SKM-1 treated with dmso at 0.1 percent for 144 hours (cell line): ENCODE data around the gene NMD3.

Experiments
- DNase-seq: peaks from one replicate; lab custom pipeline; 2025; ENCODE audit not compliant: unreplicated experiment; lab: John Stamatoyannopoulos, UW

The NMD3 gene

DNA sequence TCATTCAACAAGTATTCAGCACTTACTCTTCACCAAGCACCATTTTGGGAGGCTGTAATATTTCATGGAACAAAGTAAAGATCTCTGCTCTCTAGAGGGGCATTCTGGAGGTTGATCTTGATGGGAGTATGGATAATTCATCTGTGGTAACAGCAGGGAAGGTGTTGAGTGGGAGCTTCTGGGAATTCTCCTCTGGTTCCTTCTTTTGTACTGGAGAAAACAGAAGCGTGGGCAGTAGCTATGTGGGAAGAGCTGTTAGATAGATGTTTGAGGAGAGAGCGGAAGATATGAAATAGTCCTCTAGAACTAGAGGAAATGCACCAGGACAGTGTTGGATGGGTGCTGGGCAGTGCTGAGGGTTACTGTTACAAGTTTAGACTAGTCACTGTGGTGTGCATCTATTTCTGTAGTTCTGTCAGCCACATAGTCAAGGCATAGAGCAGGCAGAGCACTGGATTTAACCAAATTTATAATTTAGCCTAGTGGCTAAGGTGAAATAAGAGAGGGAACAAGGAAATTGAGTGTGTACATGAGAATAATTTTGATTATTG is 9.6 kb downstream of the NMD3 start:
- no peak for DNase-seq

DNA sequence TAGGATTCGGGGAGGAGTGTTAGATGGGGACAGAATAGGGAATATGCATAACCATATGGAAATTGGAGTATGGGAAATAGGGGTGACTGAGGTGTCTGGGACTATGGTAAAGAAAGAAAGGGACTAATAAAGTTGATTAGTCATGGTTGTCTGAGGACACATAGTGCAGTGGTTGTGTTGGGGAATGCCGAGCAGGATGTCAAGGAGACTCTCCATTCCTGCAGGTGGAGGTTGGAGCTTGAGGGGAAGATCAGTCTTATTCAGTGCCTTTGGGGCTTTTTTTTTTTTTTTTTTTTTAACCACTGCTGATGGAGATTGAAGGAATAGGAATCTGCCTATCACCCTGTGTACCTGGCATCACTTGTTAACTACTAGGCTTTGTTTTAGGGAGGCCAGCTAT is 10.8 kb downstream of the NMD3 start:
- DNase-seq = no peak

DNA sequence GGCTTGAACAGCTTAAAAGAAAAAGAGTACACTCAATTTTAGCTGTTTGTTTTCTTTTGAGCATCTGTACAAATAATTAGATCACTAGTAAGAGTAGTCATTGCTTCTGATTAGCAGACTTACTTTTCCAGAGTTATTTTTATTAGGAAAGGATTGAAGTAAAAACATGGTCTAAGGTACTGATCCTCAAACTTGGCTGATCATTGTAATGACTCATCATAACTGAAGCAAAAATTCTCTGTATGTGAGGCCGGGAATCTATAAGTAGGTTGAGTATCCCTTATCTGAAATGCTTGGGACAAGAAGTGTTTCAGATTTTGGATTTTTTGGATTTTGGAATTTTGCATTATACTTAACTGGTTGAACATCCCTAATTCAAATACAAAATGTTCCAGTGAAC is 12.4 kb downstream of the NMD3 start:
- DNase-seq = no peak

DNA sequence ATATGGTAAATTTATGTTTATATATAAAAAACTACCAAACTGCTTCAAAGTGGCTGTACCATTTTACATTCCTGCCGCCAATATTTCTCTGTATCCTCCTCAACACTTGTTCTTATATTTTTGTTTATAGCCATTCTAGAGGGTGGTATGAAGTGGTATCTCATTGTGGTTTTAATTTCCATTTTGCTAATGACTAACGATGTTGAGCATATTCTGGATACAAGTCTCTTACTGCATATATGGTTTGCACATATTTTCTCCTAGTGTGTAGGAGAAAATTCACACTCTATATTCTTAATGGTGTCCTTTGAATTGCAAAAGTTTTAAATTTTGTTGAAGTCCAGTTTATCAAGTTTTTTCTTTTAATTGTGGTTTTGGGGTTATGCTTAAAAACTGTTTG is 15.1 kb downstream of the NMD3 start:
- DNase-seq = no peak

DNA sequence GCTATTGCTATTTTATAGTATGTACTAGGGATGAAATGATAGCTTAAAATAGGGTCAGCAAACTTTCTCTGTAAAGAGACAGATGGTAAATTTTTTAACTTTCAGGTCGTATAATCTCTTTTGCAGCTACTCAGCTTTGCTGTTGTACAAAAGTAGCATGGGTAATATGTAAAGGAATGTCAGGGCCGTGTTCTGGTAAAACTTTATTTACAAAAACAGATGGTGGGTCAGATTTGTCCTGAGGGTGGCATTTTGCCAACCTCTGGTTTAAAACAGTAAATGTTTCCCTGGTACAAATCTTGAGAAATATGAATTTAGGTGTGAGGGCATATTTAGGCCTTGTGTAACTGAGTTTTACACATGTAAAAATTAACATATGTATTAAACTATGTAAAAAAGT is 18.6 kb downstream of the NMD3 start:
- DNase-seq = no peak

DNA sequence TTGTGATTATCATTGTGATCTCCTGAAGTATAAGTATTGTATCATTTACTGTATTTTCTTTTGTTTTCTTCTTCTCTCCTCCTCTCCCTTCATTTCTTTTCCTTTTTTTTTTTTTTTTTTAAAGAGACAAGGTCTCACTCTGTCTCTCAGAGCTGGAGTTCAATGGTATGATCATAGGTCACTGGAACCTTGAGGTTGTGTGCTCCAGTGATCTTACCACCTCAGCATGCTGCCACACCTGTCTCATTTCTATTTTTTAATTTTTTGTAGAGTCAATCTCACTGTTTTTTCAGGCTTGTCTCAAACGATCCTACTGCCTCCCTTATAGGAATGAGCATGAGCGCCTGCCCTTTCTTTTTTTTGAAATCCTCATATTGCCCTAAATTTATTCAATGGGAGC is 23.4 kb downstream of the NMD3 start:
- no peak for DNase-seq

DNA sequence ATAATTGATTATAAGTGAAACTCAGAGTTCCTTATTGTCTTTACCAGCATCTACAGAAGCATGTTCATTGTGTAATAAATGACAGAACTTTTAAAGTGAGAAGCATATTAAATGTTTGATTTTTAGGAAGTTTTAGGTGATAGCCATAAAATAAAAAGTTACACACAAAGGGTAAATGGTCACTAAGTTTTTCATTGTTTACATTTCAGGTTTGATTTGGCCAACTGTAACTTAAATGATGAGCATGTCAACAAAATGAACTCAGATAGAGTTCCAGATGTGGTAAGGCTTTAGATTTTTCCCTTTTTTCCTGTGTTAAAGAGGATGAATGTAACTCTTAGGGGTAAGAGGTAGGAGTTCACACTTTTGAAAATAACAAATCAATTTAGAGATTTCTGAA is 25.9 kb downstream of the NMD3 start:
- no peak for DNase-seq

DNA sequence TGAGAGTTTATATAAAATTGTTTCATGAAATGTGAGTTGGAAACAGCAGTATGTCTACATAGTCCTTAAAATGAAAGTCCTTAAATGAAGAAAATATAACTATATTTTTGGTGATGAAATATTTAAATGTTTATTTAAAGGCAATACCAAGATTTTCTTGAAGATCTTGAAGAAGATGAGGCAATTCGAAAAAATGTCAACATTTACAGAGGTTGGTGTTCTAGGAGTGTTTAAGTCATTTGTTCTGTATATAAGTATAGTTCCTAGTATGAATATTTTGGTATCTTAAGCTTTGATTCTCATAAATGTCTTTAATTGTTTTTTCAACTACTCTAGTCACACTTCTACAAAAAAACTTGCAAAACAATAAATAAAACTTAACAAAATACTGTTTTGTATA is 29.0 kb downstream of the NMD3 start:
- DNase-seq = no peak

DNA sequence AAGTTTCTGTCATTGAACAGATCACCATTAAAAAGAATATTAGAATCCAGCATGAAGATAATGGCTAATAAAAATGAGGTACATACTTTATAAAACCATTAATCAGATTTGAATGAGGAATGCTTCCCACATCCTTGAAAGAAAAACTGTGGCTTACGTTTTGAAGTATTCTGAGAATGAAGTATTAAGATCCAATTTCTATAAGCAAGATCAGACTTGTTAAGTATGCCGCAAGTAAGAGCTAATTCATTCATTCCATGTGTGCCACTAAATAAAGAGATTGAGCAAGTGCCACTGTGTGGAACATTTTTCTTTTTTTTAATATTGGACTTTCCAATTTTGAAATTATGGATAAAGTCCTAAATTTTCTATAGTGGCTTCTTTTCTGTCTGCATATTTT is 30.6 kb downstream of the NMD3 start:
- no peak for DNase-seq

DNA sequence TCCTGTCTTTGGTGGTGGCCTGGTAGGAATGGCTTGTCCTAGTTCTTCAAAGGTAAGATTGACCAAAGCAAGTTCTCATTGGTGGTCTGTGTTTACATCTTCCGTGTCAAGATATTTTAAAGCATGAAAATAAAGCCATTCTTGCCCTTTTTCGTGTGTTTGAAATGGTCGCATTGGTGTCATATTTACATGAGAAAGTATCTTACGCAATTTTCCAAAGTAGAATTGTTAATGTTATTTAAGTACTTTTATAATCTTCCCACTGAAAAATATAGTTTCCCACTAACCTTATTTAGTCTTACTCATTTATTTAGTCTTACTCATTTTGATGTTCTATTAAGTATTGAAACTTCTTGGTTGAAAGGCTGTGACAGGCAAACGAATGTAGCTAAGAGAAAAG is 31.0 kb downstream of the NMD3 start:
- DNase-seq = no peak

DNA sequence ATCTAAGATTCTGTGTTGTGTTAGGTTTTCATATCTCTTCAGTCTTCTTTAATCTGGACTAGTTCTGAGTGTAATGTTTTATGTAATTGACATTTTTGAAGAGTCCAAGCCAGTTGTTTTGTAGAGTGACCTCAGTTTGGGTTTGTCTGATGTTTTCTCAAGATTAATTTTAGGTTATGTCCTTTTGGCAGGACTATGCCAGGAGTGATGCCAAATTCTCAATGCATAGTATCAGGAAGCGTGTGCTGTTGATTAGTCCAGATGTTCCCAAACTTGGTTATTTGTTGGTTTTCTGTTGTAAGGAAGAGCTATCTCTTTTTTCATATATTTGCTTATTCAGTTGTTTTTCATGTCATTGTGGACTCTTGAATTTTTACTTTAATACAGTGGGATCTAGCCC is 32.6 kb downstream of the NMD3 start:
- no peak for DNase-seq

DNA sequence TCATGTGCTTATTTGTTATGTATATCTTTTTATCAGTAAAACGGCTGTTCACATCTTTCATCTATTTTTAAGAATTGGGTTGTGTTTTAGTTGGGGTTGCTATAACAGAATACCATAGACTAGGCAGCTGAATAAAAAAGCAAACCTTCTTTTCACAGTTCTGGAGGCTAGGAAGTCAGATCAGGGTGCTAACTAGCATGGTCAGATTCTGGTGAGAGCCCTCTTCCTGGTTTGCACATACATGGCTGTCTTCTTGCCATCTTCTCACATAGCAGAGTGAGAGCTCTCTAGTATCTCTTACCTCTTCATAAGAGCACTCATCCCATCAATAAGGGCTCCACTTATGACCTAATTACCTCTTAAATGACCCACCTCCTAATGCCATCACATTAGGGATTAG is 33.8 kb downstream of the NMD3 start:
- DNase-seq = no peak

DNA sequence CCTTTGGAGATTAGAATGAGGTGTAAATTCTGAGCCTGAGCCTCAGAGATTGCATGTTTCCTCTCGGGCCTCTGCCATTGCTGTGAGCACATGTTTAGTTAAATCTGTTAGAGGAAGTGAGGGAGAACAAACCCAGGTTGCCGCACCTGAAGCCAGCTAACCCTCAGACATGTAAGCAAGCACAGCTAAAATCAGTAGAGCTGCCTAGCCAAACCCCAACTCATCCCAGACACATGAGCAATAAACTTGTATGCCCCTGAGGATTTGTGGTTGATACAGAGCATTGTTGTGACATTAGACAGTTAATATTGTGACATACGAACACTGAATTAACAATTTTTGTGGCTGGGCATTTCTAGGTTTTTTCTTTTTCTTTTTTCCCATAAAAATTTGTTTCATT is 41.9 kb downstream of the NMD3 start:
- no peak for DNase-seq

DNA sequence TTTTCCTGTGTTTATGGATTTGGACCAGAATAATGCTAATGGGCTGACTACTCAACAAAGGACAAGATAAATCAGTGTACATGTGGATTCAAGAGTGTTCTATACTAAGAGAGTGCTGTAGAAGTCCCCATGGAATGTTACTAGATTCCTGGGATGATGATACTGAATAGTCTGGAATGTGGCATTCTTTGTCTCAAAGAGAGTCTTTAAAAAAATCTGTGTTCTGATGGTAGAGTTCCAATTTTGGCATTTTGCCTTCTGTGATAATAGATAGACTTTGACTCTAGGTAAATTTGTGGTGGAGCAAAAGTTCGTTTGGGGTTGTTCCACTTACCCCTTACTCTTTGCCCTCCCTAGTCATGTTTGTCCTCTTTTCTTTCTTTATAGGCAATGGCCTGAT is 43.7 kb downstream of the NMD3 start:
- no peak for DNase-seq

DNA sequence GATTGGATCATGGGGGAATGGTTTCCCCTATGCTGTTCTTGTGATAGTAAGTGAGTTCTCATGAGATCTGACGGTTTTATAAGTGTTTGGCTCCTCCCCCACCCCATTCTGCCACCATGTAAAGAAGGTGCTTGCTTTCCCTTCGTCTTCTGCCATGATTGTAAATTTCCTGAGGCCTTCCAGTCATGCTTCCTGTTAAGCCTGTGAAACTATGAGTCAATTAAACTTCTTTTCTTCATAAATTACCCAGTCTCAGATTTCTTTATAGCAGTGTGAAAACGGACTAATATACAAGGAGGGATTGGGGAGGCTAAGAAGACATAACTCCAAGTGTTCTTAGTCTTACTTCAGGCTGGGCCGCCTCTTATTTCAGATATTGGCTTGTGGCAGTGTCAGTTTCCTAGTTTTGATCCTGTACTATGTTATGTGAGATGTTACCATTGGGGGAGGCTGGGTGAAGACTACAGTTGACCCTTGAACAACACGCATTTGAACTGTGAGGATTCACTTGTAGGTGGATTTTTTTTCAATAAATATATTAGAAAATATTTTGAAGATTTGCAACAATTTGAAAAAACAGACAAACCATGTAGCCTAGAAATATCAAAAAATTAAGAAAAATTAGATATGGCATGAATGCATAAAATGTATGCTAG is 44.9 kb downstream of the NMD3 start:
- DNase-seq = no peak

DNA sequence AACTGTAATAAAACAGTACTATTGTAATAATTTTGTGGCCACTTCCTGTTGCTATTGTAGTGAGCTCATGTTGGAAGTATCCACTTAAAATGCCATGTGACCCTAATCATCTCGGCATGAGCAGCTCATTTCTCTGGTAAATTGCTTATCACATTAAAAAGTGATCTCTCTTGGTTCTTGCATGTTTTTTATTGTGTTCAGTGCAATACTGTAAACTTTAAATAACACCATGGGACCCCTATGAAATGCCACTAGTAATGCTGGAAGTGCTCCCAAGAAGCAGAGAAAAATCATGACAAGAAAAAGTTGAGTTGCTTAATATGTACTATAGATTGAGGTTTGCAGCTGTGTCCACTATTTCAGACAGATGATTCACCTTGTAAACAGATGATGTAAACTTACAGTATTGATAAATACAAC is 45.6 kb downstream of the NMD3 start:
- no peak for DNase-seq

DNA sequence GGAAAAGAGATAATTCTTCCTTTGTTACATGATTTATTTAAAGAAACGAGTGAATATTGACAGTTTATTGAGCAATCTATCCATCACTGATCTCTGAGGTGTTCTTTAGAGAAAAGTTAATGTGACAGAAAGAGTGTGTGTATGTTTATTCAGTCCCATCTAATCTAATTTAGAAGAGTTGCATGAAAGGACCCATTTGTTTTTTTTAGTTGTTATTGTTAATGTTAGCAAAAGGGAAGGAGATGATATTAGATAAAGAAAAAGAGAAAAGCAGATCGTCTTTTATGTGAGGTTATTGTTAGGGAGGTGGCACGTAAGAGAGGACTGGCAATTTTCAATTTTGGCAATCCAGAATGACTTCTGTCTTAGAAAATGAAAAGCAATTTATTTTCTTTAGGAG is 46.5 kb downstream of the NMD3 start:
- no peak for DNase-seq

DNA sequence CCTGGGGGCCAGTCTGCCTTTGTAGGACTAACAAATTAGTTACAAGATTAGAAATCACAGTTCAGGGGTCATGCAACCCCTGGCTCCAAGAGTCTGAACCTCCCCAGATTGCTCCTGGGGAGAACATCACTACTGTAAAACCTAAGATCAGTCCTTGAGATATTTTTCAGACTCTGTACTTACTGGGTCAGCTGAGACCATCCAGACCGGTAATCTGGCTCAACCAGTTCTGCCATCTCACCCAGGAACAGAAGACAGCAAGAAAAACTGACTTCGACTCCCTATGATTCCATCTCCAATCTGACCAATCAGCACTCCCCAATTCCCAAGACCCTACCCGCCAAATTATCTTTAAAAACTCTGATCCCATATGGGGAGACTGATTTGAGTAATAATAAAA is 47.5 kb downstream of the NMD3 start:
- no peak for DNase-seq

DNA sequence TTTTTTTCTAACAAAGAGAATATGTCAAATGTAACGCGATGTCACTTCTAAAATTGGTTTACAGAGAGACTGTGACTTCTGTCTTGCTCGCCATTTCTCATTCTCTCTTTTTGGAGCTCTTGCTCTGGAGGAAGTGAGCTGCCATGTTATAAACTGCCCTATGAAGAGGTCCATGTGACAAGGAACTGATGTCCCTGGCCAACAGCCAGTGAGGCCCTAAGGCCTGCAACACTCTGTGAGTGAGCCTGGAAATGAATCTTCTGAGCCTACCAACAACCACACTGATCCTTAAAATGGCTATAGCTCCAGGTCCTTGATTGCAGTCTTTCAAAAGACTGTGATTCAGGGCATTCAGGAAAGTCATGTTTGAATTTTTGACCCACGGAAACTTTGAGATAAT is 49.9 kb downstream of the NMD3 start:
- DNase-seq = no peak

DNA sequence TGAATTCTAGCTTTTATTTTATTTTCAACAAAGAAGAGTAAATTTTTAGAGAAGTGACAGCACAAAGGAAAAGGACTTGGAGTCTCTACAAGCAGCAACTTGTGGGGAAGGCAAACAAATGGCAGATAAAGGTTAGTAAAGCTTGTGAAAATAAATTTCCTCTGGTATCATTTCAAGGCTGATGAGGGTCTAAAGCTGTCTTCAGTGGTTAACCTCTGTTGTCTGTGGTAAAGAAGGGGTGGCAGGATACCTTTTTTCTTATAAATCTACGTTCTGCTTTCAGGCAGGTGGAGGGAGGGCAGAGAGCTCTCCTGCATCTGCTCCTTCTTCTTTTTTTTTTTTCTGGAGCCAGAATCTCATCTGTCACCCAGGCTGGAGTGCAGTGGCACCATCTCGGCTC is 50.5 kb downstream of the NMD3 start:
- no peak for DNase-seq

DNA sequence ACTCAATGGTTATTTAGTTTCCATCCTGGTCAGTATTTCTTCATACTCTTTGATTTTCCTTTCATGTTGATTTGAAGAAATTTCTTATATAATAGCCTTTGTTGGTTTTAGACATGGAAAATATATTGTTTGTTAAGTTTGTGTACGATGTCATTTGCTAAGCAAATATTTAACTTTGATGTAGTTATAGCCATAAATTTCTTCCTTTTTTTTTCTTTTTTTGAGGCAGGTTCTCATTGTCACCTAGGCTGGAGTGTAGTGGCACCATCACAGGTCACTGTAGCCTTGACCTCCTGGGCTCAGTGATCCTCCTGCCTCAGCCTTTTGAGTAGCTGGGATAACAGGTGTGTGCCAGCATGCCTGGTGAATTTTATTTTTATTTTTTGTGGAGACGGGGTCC is 51.4 kb downstream of the NMD3 start:
- no peak for DNase-seq

DNA sequence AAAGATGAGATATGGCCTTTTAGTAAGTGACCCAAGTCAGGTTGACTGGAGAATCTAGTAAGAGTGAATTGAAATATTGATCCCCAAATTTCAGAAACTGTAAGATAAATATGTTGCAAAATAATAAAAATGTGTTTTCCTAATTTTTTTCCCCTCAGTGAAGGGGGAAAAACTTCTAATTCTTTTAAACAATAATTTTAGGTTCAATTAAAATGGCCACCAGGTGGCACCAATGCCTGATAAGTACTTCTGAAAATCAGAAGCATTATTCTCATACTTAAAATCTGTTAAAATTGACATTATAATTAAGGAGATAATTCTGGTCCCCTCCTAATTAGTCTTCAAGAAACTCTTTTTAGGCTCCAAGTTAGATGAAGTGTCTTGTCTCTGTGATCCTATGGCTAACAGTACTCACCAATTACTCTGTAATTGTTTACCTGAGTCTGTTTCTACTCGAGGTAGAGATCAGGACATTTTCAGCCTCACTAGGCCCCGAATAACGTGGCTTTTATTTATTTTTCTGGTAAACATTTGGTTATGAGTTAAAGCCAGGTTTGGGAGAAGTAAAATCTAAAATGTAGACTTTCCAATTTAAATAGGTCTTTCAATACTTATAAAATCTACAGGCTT is 52.6 kb downstream of the NMD3 start:
- peak; percentile 26 for DNase-seq

DNA sequence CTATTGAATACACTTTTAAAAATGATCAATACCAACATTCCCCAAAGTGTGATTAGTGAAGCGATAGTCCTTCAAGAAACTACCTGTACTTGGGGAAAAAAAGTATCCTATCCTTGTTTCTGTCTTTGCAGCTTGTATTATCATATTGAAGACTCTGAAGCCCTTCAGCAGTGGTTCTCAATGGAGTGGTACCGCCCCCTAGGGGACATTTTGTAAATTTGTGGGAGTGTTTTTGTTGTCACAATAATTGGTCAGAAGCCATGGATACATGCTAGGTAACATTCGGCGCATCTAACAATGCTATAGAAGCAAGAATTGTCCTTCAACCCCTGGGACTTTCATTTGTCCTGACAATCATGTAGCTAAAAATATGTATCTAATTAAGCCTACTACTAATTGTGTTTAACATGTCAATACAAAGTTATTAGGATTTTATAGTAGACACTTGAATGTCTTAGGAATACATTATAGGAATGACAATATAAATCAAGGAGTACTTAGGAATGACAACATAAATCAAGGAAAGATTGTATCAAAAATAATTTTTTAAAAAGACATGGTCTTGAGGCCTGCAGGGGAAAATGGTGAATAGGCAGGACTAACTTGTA is 53.7 kb downstream of the NMD3 start:
- peak; percentile 46 for DNase-seq
